22Rv1 (cell line): ENCODE measurements around the gene VSX2.

Experiments
- H3K27ac ChIP-seq: fragments of 450-650 bp; 2 replicates; pipeline ENCODE4 v1.5.1; 2017
- ZFX ChIP-seq: fragments of 450-650 bp; IDR thresholded peaks from 2 replicates; pipeline ENCODE4 v1.6.1; 2017; ENCODE audit warnings: antibody characterized with exemption, borderline replicate concordance
- TF ChIP-seq, protein P1 (sequence below): fragments of 450-650 bp; IDR thresholded peaks from 2 replicates; pipeline ENCODE4 v1.5.1; 2017; ENCODE audit warnings: mild to moderate bottlenecking

The VSX2 gene

DNA sequence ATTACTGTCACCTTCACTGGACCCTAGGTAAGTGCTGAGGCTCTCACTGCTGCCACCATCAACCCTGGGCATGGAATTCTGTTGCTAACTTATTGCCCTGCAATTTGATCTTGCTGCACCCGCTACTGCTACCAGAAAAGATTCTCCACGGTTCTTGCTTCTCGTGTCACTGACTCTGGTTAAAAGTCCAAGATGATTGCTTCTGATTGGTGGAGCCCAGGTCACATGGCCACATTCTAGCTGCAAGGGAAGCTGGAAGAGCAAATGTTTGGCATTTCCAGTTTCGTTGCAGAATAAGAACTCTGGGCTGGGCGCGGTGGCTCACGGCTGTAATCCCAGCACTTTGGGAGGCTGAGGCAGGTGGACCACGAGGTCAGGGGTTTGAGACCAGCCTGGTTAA, 7.5 kb upstream of the VSX2 start:
- TF ChIP-seq, protein P1, sequence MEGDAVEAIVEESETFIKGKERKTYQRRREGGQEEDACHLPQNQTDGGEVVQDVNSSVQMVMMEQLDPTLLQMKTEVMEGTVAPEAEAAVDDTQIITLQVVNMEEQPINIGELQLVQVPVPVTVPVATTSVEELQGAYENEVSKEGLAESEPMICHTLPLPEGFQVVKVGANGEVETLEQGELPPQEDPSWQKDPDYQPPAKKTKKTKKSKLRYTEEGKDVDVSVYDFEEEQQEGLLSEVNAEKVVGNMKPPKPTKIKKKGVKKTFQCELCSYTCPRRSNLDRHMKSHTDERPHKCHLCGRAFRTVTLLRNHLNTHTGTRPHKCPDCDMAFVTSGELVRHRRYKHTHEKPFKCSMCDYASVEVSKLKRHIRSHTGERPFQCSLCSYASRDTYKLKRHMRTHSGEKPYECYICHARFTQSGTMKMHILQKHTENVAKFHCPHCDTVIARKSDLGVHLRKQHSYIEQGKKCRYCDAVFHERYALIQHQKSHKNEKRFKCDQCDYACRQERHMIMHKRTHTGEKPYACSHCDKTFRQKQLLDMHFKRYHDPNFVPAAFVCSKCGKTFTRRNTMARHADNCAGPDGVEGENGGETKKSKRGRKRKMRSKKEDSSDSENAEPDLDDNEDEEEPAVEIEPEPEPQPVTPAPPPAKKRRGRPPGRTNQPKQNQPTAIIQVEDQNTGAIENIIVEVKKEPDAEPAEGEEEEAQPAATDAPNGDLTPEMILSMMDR = no peak
- TF ChIP-seq ZFX = no peak
- no peak overlapping the region for H3K27ac ChIP-seq

DNA sequence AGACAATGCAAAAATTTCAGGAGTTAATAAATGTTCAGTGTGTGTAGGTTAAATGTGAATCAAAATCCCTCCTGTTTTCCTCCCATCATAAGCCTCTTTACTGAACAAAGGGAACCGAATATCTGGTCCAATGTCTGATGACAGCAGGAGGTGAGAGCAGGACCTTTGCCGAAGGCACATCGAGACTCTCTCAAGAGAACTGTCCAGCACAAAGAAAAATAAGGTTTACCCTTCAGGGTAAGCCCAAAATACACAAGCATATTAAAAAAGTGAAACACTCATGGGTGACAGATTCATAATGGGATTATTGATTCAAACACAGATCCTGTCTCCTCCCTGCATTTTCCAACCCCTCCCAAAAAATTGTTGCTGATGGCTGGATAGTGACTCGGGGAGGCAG, 4.2 kb upstream of the VSX2 start:
- no peak overlapping the region for H3K27ac ChIP-seq
- TF ChIP-seq, protein P1 = no peak
- TF ChIP-seq ZFX = no peak

DNA sequence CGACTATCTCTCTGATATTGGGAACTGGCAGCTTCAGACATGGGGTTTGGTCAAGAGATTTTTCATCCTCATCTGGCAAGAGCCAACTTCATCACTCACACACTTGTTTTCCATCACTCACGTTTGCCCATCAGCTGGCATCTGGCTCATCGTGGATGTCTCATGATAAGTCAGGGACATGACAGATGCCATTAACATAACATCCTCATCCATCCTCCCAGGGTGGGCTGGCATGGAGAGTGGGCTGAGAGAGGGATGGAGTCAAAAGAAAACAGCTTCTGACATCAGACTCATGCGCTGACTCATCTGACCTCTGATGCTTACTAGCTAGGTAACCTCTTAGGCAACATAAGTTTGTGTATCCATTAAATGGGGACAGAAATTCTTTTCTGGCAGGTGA, 1.8 kb upstream of the VSX2 start:
- no peak overlapping the region for H3K27ac ChIP-seq
- TF ChIP-seq, protein P1 = no peak
- no peak for TF ChIP-seq ZFX

DNA sequence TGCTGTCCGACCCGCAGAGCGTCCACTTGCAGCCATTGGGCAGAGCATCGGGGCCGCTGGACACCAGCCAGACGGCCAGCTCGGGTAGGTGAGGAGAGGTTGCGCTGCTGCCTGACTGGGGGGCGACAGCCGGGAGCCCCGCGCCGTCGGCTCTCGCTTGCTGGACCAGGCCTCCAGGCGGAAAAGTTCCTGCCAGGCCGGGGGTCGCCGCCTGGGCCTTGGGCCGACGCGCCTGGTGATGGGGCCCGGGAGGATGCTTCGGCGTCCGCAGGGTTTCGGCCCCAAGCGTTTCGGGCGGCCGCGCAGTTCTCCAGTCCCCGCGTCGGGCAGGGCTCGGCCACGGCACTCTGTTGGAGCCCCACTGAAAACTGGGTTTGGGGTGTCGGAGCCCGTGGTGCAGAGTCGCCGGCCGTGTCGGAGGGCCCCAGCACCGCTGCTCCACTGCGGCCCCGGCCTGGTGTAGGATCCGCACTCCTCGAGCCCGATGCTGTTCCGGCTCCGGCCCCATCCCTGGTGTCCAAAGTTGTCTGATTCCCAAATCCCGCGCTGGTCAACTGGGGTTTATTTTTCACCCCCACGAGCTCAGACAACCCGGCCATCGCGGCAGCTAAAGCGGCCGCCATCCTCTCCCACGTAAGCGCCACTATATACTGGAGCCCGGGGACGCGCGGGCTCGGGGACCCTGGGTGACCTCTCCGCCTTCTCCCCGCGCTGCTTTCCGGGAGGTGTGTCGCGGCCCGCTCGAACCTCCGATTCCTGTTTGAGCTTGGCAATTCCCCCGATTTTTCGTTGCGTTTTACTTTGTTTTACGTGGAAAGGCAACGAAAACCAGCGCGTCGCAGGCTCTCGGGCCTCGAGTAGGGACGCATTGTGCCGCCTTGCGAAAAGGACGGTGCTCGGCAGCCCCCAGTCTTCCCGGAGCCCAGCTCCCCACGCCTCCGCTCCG, 872 bp downstream of the VSX2 start:
- no peak overlapping the region for H3K27ac ChIP-seq
- TF ChIP-seq ZFX = no peak

DNA sequence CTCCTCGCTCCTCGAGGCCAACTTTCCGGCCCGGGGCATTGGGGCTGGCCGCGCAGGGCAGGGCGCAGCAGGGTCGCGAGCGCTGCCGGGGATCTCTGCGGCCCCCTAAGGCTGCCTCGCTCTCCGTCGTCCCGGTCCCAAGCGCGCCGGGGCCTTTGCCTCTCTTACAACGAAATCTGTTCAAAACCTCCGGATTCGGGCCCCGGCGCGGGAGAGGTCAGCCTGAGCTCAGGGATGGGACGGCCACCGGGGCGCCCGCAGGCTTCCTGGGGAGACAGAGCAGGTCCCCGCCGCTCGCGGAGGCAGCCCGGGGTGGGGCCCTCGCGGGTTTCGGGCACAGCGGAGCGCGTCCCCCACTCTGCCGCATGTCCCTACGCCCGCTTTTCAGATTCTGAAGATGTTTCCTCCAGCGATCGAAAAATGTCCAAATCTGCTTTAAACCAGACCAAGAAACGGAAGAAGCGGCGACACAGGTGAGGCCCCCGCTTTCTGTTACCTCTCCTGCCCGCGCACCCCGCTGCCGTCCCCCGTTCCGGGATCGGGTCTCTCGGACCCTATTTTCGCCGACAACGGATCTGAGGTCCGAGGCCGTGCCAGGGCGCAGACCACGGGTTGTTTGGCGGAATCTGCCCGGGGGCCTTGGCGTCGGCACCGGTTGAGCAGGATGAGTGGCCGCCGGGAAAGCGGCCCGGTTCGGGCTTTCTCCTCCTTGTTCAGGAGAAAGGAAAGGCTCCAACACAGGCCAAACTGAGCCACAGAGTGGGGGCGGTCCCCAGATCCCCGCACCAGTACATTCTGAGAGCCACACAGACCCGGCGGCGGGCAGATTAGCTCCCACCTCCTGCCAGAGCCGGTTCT, 1.8 kb downstream of the VSX2 start:
- no peak overlapping the region for H3K27ac ChIP-seq
- TF ChIP-seq ZFX = no peak
- TF ChIP-seq, protein P1 = no peak

DNA sequence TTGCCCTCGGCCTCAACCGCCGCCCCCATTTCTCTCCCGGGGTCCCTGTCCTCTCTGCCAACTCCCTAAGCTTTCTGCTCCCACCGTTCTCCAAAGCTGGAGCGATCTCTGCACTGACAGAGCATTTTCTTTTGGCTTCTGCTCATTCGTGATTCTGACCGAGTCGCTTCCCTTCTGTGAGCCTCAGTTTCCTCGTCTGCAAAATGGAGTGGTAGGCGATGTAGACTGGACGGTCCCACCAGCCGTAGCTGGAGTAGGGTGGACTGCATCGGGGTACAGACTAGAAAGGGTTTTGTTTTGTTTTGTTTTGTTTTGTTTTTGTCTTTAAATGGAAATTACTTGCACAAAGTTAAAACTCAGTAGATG, 2.4 kb downstream of the VSX2 start:
- TF ChIP-seq, protein P1 = no peak
- no peak for TF ChIP-seq ZFX

DNA sequence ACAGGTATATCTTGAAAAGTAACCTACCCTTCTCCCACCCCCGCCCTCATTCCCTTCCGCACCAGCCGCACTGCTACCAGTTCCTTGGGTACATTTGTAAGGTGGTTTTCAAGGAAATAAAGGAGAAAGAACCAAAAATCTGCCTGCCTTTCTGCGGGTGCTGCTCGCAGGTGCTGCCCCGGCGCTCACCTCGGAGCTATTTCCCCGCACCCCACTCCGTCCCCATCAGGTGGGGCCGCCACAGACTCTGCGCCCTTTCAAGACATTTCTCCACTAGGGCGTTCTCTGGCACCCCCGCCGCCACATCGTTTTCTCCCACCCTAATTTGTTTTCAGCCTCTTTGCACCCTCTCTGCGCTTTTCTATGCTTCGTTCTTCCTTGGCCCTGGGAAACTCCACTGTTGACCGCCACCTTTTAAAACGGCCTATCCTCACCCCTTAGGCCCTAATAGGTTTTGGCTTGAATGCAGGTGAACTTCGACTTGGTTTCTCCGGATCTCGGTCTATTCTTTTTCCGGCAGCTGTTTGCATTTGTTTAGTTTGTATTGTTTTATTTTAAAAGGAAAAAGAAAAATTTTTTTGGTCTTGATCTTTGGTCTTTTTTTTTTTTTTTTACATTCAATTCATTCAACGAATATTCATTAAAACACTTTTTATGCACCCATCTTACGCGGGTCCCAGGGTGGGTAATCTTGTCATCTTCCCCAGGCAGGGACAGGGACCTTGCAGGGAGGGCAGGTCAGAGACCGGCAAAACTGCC, 3.0 kb downstream of the VSX2 start:
- TF ChIP-seq, protein P1 = no peak
- TF ChIP-seq ZFX = no peak
- no peak overlapping the region for H3K27ac ChIP-seq

More for the DNA sequence above, 2.4 kb downstream of the VSX2 start:
- no peak overlapping the region for H3K27ac ChIP-seq
